IMR-90 (cell line): Measurements from ENCODE around the gene HEXIM1. TPM values are rescaled to one million over a fixed set of nuclear protein-coding genes. Genes with fewer than 3 reads are reported as not detected.

Source experiments
- ATAC-seq: fragments of 200-7000 bp; cut with Tn5 transposase; 2 replicates; pipeline ENCODE4 v1.9.1; 2020; ENCODE audit warnings: low read depth, mild to moderate bottlenecking, moderate library complexity
- BruUV-seq: library from RNA; stranded (reverse); fragments of 400-500 nt; replicated peaks from 2 replicates; lab custom pipeline; 2021; lab: Mats Ljungman, UMichigan
- CTCF ChIA-PET: fragments of 300-600 bp; formaldehyde crosslinking; extraction: SDS; loops from one replicate; lab custom pipeline; 2021; ENCODE audit warnings: antibody characterized with exemption; lab: Yijun Ruan, JAX
- POLR2A ChIA-PET: fragments of 300-600 bp; sonication (Branson Sonifier 250); formaldehyde crosslinking; loops from one replicate; lab custom pipeline; 2022; ENCODE audit warnings: antibody characterized with exemption; ENCODE audit not compliant: unreplicated experiment; lab: Charles Lee
- DNase-seq: peaks from one replicate; pipeline ENCODE4 v3.0.0; 2013
- H2AFZ ChIP-seq: replicated peaks from 2 replicates; pipeline ENCODE3; 2013; ENCODE audit warnings: low read length, mild to moderate bottlenecking; ENCODE audit not compliant: poor library complexity
- H2AK5ac ChIP-seq: 2 replicates; pipeline ENCODE4 v1.6.1; 2013; ENCODE audit warnings: low read depth, low read length, inconsistent platforms
- H2AK9ac ChIP-seq: replicated peaks from 2 replicates; pipeline ENCODE3; 2013; ENCODE audit warnings: mild to moderate bottlenecking, low read depth, low read length, moderate library complexity; ENCODE audit not compliant: poor library complexity
- H2BK120ac ChIP-seq: 2 replicates; pipeline ENCODE4 v1.6.1; 2013; ENCODE audit warnings: low read depth, low read length, inconsistent platforms
- H2BK15ac ChIP-seq: 3 replicates; pipeline ENCODE4 v1.6.1; 2013; ENCODE audit warnings: low read depth, low read length, inconsistent platforms
- H2BK20ac ChIP-seq: 2 replicates; pipeline ENCODE4 v1.6.1; 2013; ENCODE audit warnings: low read depth, mild to moderate bottlenecking, inconsistent platforms, low read length, moderate library complexity
- H2BK5ac ChIP-seq: 2 replicates; pipeline ENCODE4 v1.6.1; 2013; ENCODE audit warnings: mild to moderate bottlenecking, low read depth, low read length, inconsistent platforms; ENCODE audit not compliant: poor library complexity, severe bottlenecking
- H3K14ac ChIP-seq: replicated peaks from 2 replicates; pipeline ENCODE4 v1.6.1; 2013; ENCODE audit warnings: low read depth, low read length, inconsistent platforms
- H3K18ac ChIP-seq: 2 replicates; pipeline ENCODE4 v1.6.1; 2013; ENCODE audit warnings: low read depth, low read length, control low read depth
- H3K23ac ChIP-seq: 2 replicates; pipeline ENCODE4 v1.6.1; 2013; ENCODE audit warnings: low read depth, low read length, inconsistent platforms
- H3K27ac ChIP-seq: 2 replicates; pipeline ENCODE4 v1.5.1; 2013; ENCODE audit warnings: mild to moderate bottlenecking, control low read depth, low read length; ENCODE audit not compliant: insufficient read depth
- H3K27me3 ChIP-seq: 2 replicates; pipeline ENCODE4 v1.6.1; 2013; ENCODE audit warnings: low read length; ENCODE audit not compliant: control insufficient read depth, insufficient read depth
- H3K36me3 ChIP-seq: 2 replicates; pipeline ENCODE4 v1.6.1; 2013; ENCODE audit warnings: low read length, mixed read lengths; ENCODE audit not compliant: control insufficient read depth, insufficient read depth
- H3K4ac ChIP-seq: 2 replicates; pipeline ENCODE4 v1.6.1; 2013; ENCODE audit warnings: low read depth, low read length, inconsistent platforms
- H3K4me1 ChIP-seq: 2 replicates; pipeline ENCODE4 v1.6.1; 2013; ENCODE audit warnings: low read length, mixed read lengths; ENCODE audit not compliant: control insufficient read depth, insufficient read depth
- H3K4me2 ChIP-seq: 2 replicates; pipeline ENCODE4 v1.6.1; 2013; ENCODE audit warnings: low read depth, mild to moderate bottlenecking, control low read depth, low read length, moderate library complexity
- H3K4me3 ChIP-seq: 2 replicates; pipeline ENCODE4 v1.5.1; 2013; ENCODE audit warnings: low read depth, mild to moderate bottlenecking, control low read depth, low read length, moderate library complexity; ENCODE audit not compliant: insufficient read depth
- H3K56ac ChIP-seq: 2 replicates; pipeline ENCODE4 v1.6.1; 2013; ENCODE audit warnings: low read length, inconsistent platforms; ENCODE audit not compliant: insufficient read depth; ENCODE audit errors: extremely low read depth
- H3K79me1 ChIP-seq, 2 experiments: 2 replicates each; pipeline ENCODE4 v1.6.1; 2013; ENCODE audit warnings: low read length in 2 of 2, inconsistent platforms in 1 of 2, low read depth in 1 of 2
- H3K9ac ChIP-seq: 2 replicates; pipeline ENCODE4 v1.6.1; 2013; ENCODE audit warnings: low read depth, low read length, control low read depth
- H3K9me1 ChIP-seq: 2 replicates; pipeline ENCODE4 v1.6.1; 2013; ENCODE audit warnings: low read length, inconsistent platforms; ENCODE audit not compliant: insufficient read depth
- H3K9me3 ChIP-seq: 2 replicates; pipeline ENCODE4 v1.6.1; 2013; ENCODE audit warnings: low read length; ENCODE audit not compliant: control insufficient read depth, insufficient read depth
- H4K20me1 ChIP-seq: 2 replicates; pipeline ENCODE4 v1.6.1; 2013; ENCODE audit warnings: low read length, inconsistent platforms; ENCODE audit not compliant: insufficient read depth
- H4K5ac ChIP-seq: 2 replicates; pipeline ENCODE4 v1.6.1; 2013; ENCODE audit warnings: mild to moderate bottlenecking, low read depth, low read length, control low read depth
- H4K8ac ChIP-seq, 2 experiments: 2 replicates each; pipeline ENCODE4 v1.6.1; 2013; ENCODE audit warnings: low read depth in 2 of 2, low read length in 2 of 2, control low read depth in 1 of 2, inconsistent platforms in 1 of 2
- H4K91ac ChIP-seq: 2 replicates; pipeline ENCODE4 v1.6.1; 2013; ENCODE audit warnings: low read depth, low read length, inconsistent platforms; ENCODE audit not compliant: insufficient read depth
- ELK1 ChIP-seq: fragments of 150-350 bp; IDR thresholded peaks from 2 replicates; pipeline ENCODE4 v1.6.1; 2016; ENCODE audit warnings: low read depth, mild to moderate bottlenecking, low read length, moderate library complexity, borderline replicate concordance
- MAFK ChIP-seq: IDR thresholded peaks from 2 replicates; pipeline ENCODE4 v1.6.1; 2012; ENCODE audit warnings: low read depth, low read length, improper control_type of control experiment
- WGBS, 2 experiments: methylation state at CpG; one replicate each; pipeline versions ENCODE4 v1.1.5 to v1.1.7; 2013; ENCODE audit warnings: missing lambda C conversion rate in 2 of 2; ENCODE audit not compliant: insufficient read length in 1 of 2; ENCODE audit errors: extremely low coverage in 2 of 2; 5-methylcytosine and 5-hydroxymethylcytosine counted together
- dilution Hi-C: fragments of 300-500 bp; cut with HindIII; formaldehyde crosslinking; loops from one replicate; pipeline ENCODE4 v1.14.3; 2018; ENCODE audit warnings: low sequenced_read_pairs; ENCODE audit not compliant: unreplicated experiment
- in situ Hi-C: fragments of 300-500 bp; cut with MboI; formaldehyde crosslinking; loops from 3 replicates; pipeline ENCODE4 v1.14.3; 2019; ENCODE audit warnings: low sequenced_read_pairs, inconsistent platforms, mixed read lengths
- intact Hi-C: fragments of 100-400 bp; cut with micrococcal nuclease; formaldehyde crosslinking; loops from 2 replicates; pipeline ENCODE4 v1.10.0; 2022
- polyA plus RNA-seq, 3 experiments: library from polyadenylated mRNA; depleted of rRNA; stranded (reverse); fragments of >200 nt; gene quantifications; 2 replicates each; pipeline ENCODE4 v1.2.3, GENCODE V29; 2012; ENCODE audit warnings: low replicate concordance in 1 of 3
- total RNA-seq: library from RNA; depleted of rRNA; stranded (reverse); fragments of >200 nt; gene quantifications from 2 replicates; pipeline ENCODE4 v1.2.3, GENCODE V29; 2012

The HEXIM1 gene
- total and polyA plus RNA-seq, 2 of the 4 experiments (the other 2 are of a cell fraction): 5.9 to 14.5 TPM

- ATAC-seq: no peak
- peaks cover 15 to 61% of the 10 kb centered on the region in 2 experiments for H3K79me1 ChIP-seq
- H4K8ac ChIP-seq: no peak overlapping the region
- no peak overlapping the region for H3K4me3 ChIP-seq
- ChIA-PET CTCF (interaction anchor here (0.8 to 1.6 kb wide), 2 partner anchors 21 to 41 kb away, joined by 3 to 9 read pairs; partner anchors contain the start of gene ACBD4), POLR2A (no interaction called here)
- no peak overlapping the region for H2BK120ac ChIP-seq
- H3K4ac ChIP-seq: no peak overlapping the region
- H3K9ac ChIP-seq: no peak overlapping the region
- H3K23ac ChIP-seq: no peak overlapping the region
- DNase-seq: no peak
- no CpG with 5 or more reads among the region's 3 CpGs for WGBS, 2 experiments
- H4K5ac ChIP-seq: no peak overlapping the region
- peaks cover 21% of the 10 kb centered on the region for H4K20me1 ChIP-seq
- dilution Hi-C loops: no loop called here
- no peak overlapping the region for H3K27ac ChIP-seq
- no peak overlapping the region for H2AK5ac ChIP-seq
- no peaks in the 10 kb centered on the region for H3K9me3 ChIP-seq
- no peak for TF ChIP-seq MAFK
- TF ChIP-seq ELK1: no peak
- no peak overlapping the region for H2BK20ac ChIP-seq
- no peaks in the 10 kb centered on the region for H3K27me3 ChIP-seq
- H4K91ac ChIP-seq: no peak overlapping the region
- H3K56ac ChIP-seq: no peak overlapping the region
- no peak overlapping the region for H2AK9ac ChIP-seq
- H3K9me1 ChIP-seq: peaks cover 8% of the 10 kb centered on the region
- H3K36me3 ChIP-seq: no peaks in the 10 kb centered on the region
- no peak overlapping the region for H2AFZ ChIP-seq
- H2BK5ac ChIP-seq: no peak overlapping the region
- no peak overlapping the region for H3K4me2 ChIP-seq
- H2BK15ac ChIP-seq: no peak overlapping the region
- in situ Hi-C loops: no loop called here
- H3K4me1 ChIP-seq: peaks cover 9% of the 10 kb centered on the region
- no peak overlapping the region for H3K14ac ChIP-seq
- H3K18ac ChIP-seq: no peak overlapping the region
- intact Hi-C loops: no loop called here
- BruUV-seq: no TSS peak
These were observed 8.0 kb downstream of the HEXIM1 start for GRCh38 chr17:45156242-45156641.
